ENCODE data around the gene STIP1.

DNA sequence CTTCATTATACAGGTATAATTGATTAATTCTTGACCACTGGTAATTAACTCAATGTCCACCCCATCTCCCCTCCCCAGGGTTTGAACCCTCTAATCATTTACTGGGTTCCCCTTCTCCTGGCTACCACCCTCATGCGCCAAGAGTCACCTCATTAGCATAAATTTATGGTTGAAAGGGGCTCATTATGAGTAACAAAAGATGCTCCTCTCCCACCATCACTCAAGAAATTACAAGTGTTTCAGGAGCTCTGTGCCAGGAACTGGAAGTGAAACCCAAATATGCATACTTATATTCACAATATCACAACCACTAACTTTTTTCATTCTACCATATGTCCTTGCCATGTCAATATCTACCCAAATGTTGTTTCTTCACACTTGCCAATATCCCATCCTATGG, 7.8 kb upstream of the STIP1 start:
- TF ChIP-seq, protein P1, sequence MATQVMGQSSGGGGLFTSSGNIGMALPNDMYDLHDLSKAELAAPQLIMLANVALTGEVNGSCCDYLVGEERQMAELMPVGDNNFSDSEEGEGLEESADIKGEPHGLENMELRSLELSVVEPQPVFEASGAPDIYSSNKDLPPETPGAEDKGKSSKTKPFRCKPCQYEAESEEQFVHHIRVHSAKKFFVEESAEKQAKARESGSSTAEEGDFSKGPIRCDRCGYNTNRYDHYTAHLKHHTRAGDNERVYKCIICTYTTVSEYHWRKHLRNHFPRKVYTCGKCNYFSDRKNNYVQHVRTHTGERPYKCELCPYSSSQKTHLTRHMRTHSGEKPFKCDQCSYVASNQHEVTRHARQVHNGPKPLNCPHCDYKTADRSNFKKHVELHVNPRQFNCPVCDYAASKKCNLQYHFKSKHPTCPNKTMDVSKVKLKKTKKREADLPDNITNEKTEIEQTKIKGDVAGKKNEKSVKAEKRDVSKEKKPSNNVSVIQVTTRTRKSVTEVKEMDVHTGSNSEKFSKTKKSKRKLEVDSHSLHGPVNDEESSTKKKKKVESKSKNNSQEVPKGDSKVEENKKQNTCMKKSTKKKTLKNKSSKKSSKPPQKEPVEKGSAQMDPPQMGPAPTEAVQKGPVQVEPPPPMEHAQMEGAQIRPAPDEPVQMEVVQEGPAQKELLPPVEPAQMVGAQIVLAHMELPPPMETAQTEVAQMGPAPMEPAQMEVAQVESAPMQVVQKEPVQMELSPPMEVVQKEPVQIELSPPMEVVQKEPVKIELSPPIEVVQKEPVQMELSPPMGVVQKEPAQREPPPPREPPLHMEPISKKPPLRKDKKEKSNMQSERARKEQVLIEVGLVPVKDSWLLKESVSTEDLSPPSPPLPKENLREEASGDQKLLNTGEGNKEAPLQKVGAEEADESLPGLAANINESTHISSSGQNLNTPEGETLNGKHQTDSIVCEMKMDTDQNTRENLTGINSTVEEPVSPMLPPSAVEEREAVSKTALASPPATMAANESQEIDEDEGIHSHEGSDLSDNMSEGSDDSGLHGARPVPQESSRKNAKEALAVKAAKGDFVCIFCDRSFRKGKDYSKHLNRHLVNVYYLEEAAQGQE (IDR thresholded peaks at IDR 0.05; ENCODE audit: low read depth): no peak
- TF ChIP-seq RAD21 (IDR thresholded peaks at IDR 0.05; ENCODE audit: low read depth): no peak
- TF ChIP-seq CEBPB (IDR thresholded peaks at IDR 0.05): no peak
- no peak for TF ChIP-seq TAF1 (IDR thresholded peaks at IDR 0.05; ENCODE audit: low read depth)
- TF ChIP-seq YY1 (IDR thresholded peaks at IDR 0.05; ENCODE audit: low read depth): no peak
- TF ChIP-seq EP300 (IDR thresholded peaks at IDR 0.05; ENCODE audit: borderline replicate concordance): no peak
- no peak for TF ChIP-seq EGR1 (IDR thresholded peaks at IDR 0.05)
- TF ChIP-seq, protein P2, sequence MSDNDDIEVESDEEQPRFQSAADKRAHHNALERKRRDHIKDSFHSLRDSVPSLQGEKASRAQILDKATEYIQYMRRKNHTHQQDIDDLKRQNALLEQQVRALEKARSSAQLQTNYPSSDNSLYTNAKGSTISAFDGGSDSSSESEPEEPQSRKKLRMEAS (IDR thresholded peaks at IDR 0.05): no peak
- TF ChIP-seq TCF12 (IDR thresholded peaks at IDR 0.05; ENCODE audit: low read depth): no peak
- no peak for TF ChIP-seq ZBTB7A (IDR thresholded peaks at IDR 0.05; ENCODE audit: low read depth)
- TF ChIP-seq NFIC (IDR thresholded peaks at IDR 0.05): no peak
- TF ChIP-seq CREB1 (IDR thresholded peaks at IDR 0.05; ENCODE audit: low read depth): no peak
- TF ChIP-seq, protein P3, sequence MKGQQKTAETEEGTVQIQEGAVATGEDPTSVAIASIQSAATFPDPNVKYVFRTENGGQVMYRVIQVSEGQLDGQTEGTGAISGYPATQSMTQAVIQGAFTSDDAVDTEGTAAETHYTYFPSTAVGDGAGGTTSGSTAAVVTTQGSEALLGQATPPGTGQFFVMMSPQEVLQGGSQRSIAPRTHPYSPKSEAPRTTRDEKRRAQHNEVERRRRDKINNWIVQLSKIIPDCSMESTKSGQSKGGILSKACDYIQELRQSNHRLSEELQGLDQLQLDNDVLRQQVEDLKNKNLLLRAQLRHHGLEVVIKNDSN (IDR thresholded peaks at IDR 0.05): no peak

Data from Ishikawa (cell line).